HG02938 (cell line): ENCODE data around the gene CST1.
"Not testable (repeated sequence)": the region's sequence is repeated elsewhere in the genome, so short reads cannot be mapped to it uniquely, and the experiment has no call there.

Source experiments
- ATAC-seq: cut with Tn5 transposase; IDR thresholded peaks from one replicate; pipeline ENCODE4 v1.9.1; 2021; ENCODE audit warnings: mild to moderate bottlenecking, moderate library complexity; ENCODE audit not compliant: unreplicated experiment

CST1 gene

GRCh38 chr20:23711778-23712177, 39.0 kb downstream of the CST1 start:
- not testable (repeated sequence) for ATAC-seq

DNA sequence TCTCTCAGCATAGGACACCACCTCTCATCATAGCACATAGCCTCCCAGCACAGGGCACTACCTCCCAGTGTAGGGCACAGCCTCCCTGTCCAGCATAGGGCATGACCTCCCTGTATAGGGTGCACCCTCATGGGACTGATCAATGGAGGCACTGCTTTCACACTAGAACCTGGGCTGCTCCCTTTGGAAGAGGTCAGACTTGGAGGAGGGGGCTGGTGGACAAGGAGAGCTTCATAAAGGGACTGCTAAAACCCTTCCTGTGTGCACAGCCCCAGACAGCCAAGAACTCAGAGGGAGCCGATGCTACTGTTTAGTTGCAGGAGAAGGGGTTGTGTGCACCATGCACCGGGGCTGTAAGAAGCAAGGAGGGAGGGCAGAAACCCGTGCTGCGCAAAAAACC, 40.0 kb downstream of the CST1 start:
- ATAC-seq: no peak

- no peak for ATAC-seq
Measured at GRCh38 chr20:23705895-23706294, 44.8 kb downstream of the CST1 start.

- no peak for ATAC-seq
Measured at GRCh38 chr20:23702021-23702420, 48.7 kb downstream of the CST1 start.

DNA sequence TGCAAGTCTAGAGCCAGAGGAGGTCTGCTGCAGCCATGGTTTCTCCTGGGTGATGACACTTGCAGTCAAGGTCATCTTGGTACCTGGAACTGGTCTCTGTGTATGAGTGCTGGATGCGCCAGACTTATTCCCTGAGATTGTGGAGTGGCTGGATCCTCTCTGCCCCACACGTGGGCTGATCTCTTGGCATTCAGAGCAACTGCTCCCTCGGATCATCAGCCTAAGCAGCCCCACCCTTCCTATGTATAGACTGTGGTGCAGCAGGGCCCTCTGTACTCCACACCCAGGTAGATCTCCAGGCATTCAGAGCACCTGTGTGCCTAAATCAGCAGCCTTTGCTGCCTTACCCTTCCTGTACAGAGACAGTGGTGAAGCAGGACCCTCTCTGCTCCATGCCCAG, 49.8 kb downstream of the CST1 start:
- ATAC-seq: no peak

- ATAC-seq: no peak
Measured at GRCh38 chr20:23697947-23698346, 52.8 kb downstream of the CST1 start.
